GM18907 (cell line): ENCODE measurements around the gene CCDC27.

Experiments
- ATAC-seq: cut with Tn5 transposase; IDR thresholded peaks from one replicate; pipeline ENCODE4 v1.9.1; 2021; ENCODE audit warnings: mild to moderate bottlenecking, moderate library complexity; ENCODE audit not compliant: unreplicated experiment

The CCDC27 gene

DNA sequence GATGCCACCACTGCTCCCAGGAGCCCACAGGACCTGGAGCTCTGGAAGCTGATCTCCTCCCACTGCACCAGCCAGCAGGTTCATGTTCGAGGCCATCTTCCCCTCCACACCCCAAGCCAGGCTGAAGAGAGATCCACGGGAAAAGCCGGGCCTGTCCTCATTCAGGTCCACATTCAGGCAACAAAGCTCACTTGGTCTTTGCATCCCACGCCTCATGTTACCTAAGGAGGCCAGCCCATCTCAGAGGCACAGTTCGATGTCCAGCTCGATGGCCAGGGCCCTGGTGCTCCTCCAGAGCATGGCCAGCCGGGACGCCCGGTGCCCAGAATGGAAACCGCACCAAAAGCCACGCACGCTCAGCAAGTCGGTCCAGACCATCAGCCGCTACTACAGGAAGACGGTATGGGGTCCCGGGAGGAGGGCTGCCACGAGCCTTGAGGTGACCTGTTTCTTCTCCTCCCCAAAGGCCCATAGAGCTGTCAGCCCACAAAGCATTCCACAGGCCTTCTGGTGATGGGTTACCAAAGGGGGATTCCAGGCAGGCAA is at the start of gene CCDC27:
Gene CCDC27 (plus strand): TSS at position 51 of the 546 bp plus-strand sequence. CDS start 32 bp downstream, at position 83.
- ATAC-seq = no peak

- no peak for ATAC-seq
Measured at GRCh38 chr1:3702528-3702927, 49.7 kb upstream of the CCDC27 start.

DNA sequence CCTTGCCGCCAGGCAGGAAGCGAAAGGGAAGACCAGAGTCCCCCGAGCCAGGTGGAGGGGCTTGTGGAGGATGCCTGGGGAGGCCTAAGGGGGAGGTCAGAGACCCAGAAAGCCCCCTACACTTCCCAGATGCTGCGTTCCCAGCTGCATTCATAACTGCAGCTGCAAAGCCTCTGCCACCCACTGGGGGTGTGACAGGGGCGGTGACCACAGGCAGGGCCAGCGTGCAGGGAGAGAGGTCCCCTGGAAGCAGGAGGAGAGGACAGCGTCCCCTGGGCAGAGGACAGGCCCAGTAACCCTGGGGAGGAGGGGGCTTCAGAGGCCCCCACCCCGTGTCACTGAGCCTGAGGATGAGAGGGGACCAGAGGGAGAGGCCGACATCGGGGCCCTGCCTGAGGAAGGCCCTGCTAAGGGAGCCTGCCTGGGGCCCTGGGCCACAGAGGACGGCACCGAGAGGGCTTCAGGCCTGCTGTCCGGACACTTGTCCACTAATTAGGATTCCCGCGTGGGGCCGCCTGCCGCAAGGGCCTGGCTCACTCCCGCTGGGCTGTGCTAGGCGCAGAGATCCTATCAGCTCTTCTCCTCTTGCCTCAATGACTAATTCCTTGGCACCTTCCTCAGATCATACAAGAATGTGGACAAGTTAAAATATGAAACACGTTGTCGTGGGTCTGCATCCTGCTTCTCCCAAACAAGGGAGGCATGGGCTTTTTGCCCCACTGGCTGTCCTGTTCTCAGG is 49.1 kb upstream of the CCDC27 start:
- no peak for ATAC-seq

- ATAC-seq = no peak
Measured at GRCh38 chr1:3703786-3704371, 48.4 kb upstream of the CCDC27 start.

DNA sequence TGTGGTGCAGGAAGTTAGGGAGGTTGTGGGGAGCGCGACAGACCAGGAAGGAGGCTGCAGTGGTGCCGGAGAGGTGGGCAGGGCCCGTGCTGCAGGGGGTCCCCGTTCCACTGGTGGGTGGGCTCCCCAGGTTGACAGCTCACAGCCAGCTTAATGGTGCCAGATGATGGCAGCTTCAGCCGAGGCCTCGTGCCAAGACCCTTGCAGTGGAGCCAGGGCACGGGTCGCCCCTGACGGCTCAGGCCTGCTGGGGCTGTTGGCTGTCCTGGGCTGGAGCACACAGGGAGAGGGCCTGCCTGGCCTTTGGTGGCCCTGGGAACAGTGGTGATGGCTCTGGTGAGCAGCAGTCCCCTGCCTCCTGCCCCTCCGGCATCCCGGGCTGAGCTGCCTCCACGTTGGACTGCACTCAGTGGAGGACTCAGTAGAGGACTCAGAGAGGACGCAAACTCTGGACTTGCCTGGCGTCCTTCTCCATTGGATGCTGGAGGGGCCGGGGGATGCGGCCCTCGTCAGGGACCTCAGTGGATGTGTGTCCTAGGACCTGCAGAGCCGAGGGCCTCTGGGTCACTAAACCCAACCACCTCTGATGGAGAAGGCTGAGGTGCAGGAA is 46.8 kb upstream of the CCDC27 start:
- no peak for ATAC-seq

- no peak for ATAC-seq
Measured at GRCh38 chr1:3706651-3707297, 45.5 kb upstream of the CCDC27 start.

GRCh38 chr1:3707298-3707938 is 44.8 kb upstream of the CCDC27 start:
- ATAC-seq = no peak

GRCh38 chr1:3707939-3708328 is 44.3 kb upstream of the CCDC27 start:
- no peak for ATAC-seq

GRCh38 chr1:3708791-3709190 is 43.5 kb upstream of the CCDC27 start:
- no peak for ATAC-seq

GRCh38 chr1:3710251-3710650 is 42.0 kb upstream of the CCDC27 start:
- no peak for ATAC-seq

- ATAC-seq = no peak
Measured at GRCh38 chr1:3711381-3711779, 40.9 kb upstream of the CCDC27 start.

- no peak for ATAC-seq
Measured at GRCh38 chr1:3711780-3712451, 40.3 kb upstream of the CCDC27 start.

GRCh38 chr1:3712573-3713535 is 39.4 kb upstream of the CCDC27 start:
- no peak for ATAC-seq

GRCh38 chr1:3713840-3714239 is 38.4 kb upstream of the CCDC27 start:
- no peak for ATAC-seq

DNA sequence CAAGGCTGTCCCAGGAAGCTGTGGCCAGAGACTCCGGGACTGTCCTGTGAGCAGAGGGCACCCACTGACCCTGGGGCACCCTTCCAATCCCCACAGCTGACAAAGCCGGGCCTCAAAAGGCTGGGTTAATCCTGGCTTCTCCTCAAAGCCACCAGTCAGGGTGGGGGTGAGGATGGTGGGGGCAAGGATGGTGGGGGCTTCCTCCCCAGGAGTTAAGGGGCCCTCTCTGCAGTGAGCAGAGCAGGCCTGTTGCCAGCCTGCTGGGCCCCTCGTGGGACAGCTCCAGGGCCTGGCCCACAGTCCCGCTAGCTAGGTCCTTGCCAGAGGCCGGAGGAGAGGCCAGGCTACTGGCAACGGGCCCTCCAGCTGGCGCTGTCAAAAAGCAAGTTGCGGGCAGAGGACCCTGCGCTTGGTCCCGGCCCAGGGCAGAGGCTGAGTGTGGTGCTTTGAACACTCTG is 37.9 kb upstream of the CCDC27 start:
- ATAC-seq = no peak

- ATAC-seq = no peak
Measured at GRCh38 chr1:3714814-3715213, 37.4 kb upstream of the CCDC27 start.

- ATAC-seq = no peak
Measured at GRCh38 chr1:3716351-3716750, 35.9 kb upstream of the CCDC27 start.

GRCh38 chr1:3717041-3717714 is 35.1 kb upstream of the CCDC27 start:
- ATAC-seq = no peak
